Prostate gland (tissue), 2 donors: ENCODE results near the gene NRCAM.

Experiments
- POLR2A ChIP-seq: fragments of 450-650 bp; IDR thresholded peaks from one replicate; pipeline ENCODE4 v1.6.1; 2016; ENCODE audit warnings: antibody characterized with exemption, mild to moderate bottlenecking
- TF ChIP-seq, protein P1 (sequence below), 4 experiments: fragments of 200-600 bp in 2 of 4; fragments of 450-650 bp in 2 of 4; sonication (generic) in 2 of 4; IDR thresholded peaks; 1 replicate in 3 of 4; 2 replicates in 1 of 4; pipeline ENCODE4 v1.5.1; 2016 to 2019; ENCODE audit warnings: antibody characterized with exemption in 4 of 4, mild to moderate bottlenecking in 2 of 4, moderate library complexity in 2 of 4

DNA sequence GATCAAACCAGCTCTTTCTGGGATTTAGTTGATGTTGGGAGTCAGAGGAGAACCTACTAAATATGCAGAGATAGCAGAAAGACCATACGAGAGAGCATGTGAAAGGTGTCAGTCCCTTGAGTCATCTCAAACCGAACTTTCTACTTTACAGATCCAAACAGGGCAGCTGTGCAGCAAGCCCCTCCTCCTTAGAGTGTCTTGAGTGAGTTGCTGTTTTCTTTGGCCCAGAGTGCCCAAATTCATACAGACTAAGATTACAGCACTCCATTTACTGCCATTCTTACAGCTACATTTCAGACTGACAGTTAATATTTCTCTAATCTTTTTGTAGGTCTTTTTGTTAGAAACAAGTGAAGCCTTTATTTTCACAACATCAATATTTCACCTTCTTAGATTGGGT lies 53.4 kb downstream of the NRCAM start:
- TF ChIP-seq, protein P1, sequence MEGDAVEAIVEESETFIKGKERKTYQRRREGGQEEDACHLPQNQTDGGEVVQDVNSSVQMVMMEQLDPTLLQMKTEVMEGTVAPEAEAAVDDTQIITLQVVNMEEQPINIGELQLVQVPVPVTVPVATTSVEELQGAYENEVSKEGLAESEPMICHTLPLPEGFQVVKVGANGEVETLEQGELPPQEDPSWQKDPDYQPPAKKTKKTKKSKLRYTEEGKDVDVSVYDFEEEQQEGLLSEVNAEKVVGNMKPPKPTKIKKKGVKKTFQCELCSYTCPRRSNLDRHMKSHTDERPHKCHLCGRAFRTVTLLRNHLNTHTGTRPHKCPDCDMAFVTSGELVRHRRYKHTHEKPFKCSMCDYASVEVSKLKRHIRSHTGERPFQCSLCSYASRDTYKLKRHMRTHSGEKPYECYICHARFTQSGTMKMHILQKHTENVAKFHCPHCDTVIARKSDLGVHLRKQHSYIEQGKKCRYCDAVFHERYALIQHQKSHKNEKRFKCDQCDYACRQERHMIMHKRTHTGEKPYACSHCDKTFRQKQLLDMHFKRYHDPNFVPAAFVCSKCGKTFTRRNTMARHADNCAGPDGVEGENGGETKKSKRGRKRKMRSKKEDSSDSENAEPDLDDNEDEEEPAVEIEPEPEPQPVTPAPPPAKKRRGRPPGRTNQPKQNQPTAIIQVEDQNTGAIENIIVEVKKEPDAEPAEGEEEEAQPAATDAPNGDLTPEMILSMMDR (IDR thresholded peaks at IDR 0.05) = no peak
- TF ChIP-seq POLR2A = no peak
